GM12892 (cell line): ENCODE data around the gene RNF187.

Source experiments
- DNase-seq: peaks from one replicate; pipeline ENCODE4 v3.0.0; 2011; ENCODE audit not compliant: insufficient read length
- FAIRE-seq: peaks from 2 replicates; lab custom pipeline; 2011; peaks lifted over from hg19 to GRCh38; lab: Jason Lieb, UNC
- POLR2A ChIP-seq: IDR thresholded peaks from 2 replicates; pipeline ENCODE4 v1.6.1; 2011; ENCODE audit warnings: low read depth, low read length, control low read depth
- POLR2AphosphoS5 ChIP-seq: IDR thresholded peaks from 2 replicates; pipeline ENCODE4 v1.6.1; 2011; ENCODE audit warnings: low read depth, low read length, control low read depth
- TAF1 ChIP-seq: IDR thresholded peaks from 2 replicates; pipeline ENCODE4 v1.6.1; 2011; ENCODE audit warnings: low read depth, mild to moderate bottlenecking, control low read depth, low read length, borderline replicate concordance

The RNF187 gene

GRCh38 chr1:228507961-228508652 lies 20.9 kb downstream of the RNF187 start:
- no peak for TF ChIP-seq TAF1
- TF ChIP-seq POLR2AphosphoS5, result no peak
- no peak for TF ChIP-seq POLR2A
- DNase-seq, result no peak
- FAIRE-seq, result no peak

- FAIRE-seq (no peak), DNase-seq (no peak)
- TF ChIP-seq POLR2AphosphoS5 (no peak), POLR2A (no peak), TAF1 (no peak)
These were observed 21.7 kb downstream of the RNF187 start for GRCh38 chr1:228508840-228509415.

GRCh38 chr1:228510101-228510802 lies 23.1 kb downstream of the RNF187 start:
- TF ChIP-seq TAF1 (no peak), POLR2AphosphoS5 (no peak), POLR2A (no peak)
- DNase-seq (no peak), FAIRE-seq (no peak)

DNA sequence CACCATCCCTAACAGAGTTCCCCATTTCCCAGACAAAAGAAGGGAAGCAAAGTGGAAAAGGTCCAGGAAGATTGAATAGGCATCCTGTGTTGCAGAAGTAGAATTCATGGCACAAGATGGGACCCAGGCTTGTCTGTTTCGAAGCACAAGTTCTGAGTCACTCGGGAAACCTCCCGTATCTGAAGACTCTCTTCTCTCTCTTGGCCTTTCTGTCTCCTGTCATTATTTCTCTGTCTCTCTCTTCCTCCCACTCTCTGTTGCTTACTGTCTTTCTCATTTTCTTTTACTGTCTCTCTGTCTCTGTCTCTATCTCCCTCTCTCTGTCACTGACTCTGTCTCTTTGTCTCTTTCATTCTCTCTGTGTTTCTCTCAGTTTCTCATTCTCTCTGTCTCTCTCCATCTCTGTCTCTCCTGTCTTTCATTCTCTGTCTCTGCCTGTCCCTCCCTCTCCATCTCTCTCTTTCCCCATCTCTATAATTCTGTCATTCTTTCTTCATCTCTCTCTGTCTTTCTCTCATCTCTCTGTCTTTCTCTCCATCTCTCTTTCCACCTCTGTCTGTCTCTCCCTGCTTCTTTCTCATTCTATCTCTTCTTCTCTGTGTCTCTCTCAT lies 23.7 kb downstream of the RNF187 start:
- DNase-seq, result no peak
- TF ChIP-seq POLR2A (no peak), TAF1 (no peak), POLR2AphosphoS5 (no peak)
- FAIRE-seq, result no peak

DNA sequence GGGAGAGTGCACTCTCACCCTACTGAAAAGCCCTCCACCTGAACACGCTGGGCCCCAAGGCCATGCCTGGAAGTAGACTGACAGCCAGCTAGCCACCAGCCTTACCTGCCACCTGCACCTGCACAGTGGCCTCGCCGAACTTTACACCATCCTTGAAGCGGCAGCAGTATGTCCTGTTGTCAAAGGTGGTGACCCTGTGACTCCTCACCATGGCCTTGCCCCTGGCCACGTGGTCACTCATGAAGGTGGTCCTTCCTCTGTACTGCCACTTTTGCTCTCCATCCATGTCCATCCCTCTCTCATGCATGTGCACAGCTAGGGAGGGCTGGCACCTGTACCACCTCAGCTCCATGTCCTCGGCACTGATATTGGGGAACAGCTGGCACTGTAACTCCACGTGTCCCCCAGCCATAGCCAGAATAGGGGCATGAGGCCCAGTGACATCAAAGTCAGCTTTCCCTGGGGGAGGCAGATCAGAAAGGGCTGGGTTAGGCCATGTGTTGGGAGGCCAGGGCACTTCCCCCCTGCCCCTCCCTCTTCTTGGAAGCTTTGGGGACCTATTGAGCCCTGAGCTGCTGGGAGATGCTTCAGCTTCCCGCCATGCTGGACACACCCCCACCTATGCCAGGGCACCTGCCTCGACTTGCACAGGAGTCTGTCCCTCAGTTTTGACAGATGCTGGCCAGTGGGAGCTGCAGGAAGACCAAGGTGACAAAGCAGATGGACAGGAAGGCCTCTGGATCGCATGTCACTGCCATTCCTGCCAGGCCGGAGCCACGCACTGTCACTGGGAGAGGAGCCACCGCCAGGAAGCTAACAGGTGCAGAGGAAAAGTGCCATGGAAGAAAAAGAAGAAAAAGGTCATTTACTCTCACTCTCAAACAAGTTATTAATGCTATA lies 24.6 kb downstream of the RNF187 start:
- no peak for FAIRE-seq
- DNase-seq, result no peak
- no peak for TF ChIP-seq TAF1
- TF ChIP-seq POLR2A, result no peak
- no peak for TF ChIP-seq POLR2AphosphoS5

GRCh38 chr1:228512781-228513198 lies 25.6 kb downstream of the RNF187 start:
- TF ChIP-seq POLR2AphosphoS5 (no peak), POLR2A (no peak), TAF1 (no peak)
- FAIRE-seq (no peak), DNase-seq (no peak)

DNA sequence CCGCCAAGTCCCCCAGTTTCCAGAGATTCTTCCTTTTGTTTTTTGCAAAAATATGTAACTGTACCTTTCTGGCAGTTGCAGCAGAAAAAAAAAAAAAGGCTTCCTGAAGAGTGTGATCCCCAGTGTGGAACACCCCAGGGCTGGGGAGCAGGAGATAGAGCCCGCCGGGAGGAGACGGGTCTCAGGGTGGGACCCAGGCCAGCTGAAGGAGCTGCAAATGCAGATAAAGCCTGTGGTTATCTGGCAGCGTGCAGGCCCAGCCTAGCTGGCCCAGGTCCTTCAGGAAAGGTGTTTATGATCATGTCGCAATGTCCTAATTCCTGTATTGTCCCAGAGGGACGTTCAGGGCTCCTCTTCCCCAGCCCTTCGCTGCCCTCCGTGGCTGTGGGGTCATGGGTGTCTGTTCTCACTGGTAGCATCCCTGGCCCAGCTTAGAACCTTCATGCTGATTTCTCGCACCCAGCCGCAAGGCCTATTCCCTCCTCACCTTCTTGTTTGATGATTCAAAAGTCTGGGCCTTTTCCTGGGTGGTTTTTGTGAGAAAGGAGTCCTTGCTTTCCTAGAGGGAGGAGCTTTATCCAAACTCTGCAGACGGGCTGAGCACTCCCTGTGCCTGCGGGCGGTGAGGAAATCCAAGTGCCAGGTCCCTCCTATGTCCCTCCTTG lies 26.2 kb downstream of the RNF187 start:
- TF ChIP-seq POLR2A, result no peak
- TF ChIP-seq TAF1, result no peak
- TF ChIP-seq POLR2AphosphoS5, result no peak
- FAIRE-seq (no peak), DNase-seq (no peak)

DNA sequence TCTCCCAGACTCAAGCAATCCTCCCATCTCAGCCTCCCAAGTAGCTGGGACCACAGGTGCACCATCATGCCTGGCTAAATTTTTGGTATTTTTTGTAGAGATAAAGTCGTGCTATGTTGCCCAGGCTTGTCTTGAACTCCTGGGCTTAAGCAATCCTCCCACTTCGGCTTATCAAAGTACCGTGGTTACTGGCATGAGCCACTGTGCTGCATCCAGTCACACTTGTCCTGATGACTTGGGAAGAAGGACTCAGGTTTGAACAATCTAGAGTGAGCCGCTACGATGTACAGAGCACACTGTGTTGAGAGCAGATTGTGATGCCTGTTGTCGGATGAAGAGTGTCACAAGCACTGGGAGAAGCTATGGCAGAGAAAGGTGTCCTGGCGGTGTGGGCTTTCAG lies 27.2 kb downstream of the RNF187 start:
- TF ChIP-seq POLR2A (no peak), TAF1 (no peak), POLR2AphosphoS5 (no peak)
- FAIRE-seq (no peak), DNase-seq (no peak)

DNA sequence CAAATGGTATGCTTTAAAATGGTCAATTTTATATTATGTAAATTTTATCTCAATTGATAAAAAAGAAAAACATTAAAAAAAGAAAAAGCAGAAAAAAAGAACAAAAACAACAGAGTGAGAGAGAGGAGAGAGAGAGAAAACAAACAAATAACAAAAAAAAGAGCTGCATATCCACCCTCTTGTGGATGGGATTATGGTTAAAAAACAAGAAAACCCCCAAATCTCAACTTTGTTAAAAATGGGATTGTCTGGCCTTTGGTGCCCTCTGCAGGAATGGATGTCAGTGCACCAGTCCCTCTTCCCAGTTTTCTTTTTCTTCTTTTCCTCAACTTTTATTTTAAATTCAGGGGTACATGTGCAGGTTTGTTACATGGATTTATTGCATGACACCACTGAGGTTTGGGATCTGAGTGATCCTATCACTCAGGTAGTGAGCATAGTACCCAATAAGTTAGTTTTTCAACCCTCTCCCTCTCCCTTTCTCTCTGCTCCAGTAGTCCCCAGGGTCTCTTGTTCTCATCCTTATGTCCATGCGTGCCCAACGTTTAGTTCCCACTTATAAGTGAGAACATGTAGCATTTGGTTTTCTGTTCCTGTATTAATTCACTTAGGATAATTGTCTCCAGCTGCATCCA lies 28.1 kb downstream of the RNF187 start:
- no peak for TF ChIP-seq POLR2AphosphoS5
- no peak for TF ChIP-seq POLR2A
- no peak for TF ChIP-seq TAF1
- no peak for DNase-seq
- no peak for FAIRE-seq

DNA sequence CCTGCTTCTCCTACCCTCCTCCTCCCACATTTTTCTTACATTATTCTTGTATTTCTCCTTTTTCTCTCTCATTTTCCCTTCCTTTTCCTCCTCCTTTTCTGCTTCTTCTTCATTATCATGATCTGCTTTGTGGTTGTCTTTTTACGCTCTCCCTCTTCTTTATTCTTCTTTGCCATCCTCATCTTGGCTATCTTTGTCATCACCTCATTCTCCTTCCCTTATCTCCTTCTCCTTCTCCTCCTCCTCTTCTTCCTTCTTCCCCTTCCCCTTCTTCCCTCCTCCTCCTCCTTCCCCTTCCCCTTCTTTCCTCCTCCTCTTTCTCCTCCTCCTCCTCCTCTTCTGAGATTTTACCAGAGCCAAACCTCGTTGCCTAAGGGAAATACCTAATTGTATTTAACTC lies 30.5 kb downstream of the RNF187 start:
- FAIRE-seq, result no peak
- TF ChIP-seq TAF1 (no peak), POLR2AphosphoS5 (no peak), POLR2A (no peak)
- no peak for DNase-seq
